ENCODE results near the gene TSPAN9. TPM values are rescaled to one million over a fixed set of nuclear protein-coding genes. Genes with fewer than 3 reads are reported as not detected.

The TSPAN9 gene
- total and polyA plus RNA-seq, 9 of the 15 experiments (the other 6 are each of a cell fraction or from before 2014, with no cell fraction given): 0.23 to 2.1 (median 0.60) TPM; not detected in 2

DNA sequence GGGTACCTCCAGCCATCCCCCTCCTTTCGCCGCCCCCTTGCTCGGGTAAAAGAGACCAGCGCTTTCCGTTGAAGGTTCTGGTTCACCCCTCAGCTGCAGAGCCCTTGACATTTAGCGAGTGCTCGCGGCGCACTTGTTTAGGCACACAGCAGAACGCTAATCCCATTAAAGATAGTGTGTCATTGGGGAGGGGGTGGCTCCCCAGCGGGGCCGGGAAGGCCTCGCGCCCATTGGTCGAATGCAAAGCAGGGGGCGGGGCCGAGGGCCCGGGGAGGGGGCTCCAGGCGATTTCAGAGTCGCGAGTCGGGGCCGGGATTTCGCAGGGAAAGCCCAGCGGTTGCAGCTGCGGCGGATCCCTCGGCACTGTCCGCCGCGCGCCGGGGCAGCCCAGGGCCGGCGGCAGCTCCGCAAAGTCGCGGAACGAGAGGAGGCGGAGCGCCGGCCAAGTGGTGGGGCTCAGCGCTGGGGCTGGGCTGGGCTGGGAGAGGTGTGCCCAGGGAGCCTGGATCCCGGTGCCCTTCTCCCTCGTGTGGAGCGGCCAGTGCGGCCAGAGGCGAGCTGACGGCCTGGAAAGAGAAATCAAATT, 122.9 kb downstream of the TSPAN9 start:
- Histone ChIP-seq H4K20me1 (replicated peaks; ENCODE audit: control insufficient read depth, insufficient read depth, low read length) (peaks cover 13% of the 10 kb centered on the region), H3K36me3 (ENCODE audit: control insufficient read depth, insufficient read depth, low read length) (no peaks in the 10 kb centered on the region), H3K9me3 (replicated peaks; ENCODE audit: control insufficient read depth, insufficient read depth, low read depth, low read length) (no peaks in the 10 kb centered on the region), H2AFZ (ENCODE audit: low read depth, low read length) (no peak overlapping the region), H3K4me1 (replicated peaks in 1 of 2; ENCODE audit: control insufficient read depth in 2 of 2, insufficient read depth in 2 of 2, low read length in 2 of 2) (peaks cover 0 to 5% of the 10 kb centered on the region in 2 experiments; a peak in 1 of 5 replicates), H3K4me2 (ENCODE audit: insufficient read depth, low read length) (no peak overlapping the region), H3K79me2 (ENCODE audit: control insufficient read depth, insufficient read depth, low read length) (no peaks in the 10 kb centered on the region), H3K27ac (ENCODE audit: extremely low read depth, low read depth, low read length) (no peak overlapping the region), H3K27me3 (ENCODE audit: control insufficient read depth in 2 of 2, insufficient read depth in 2 of 2, low read length in 2 of 2) (peaks cover 0 to 9% of the 10 kb centered on the region in 2 experiments; a peak in 1 of 5 replicates), H3K9me1 (ENCODE audit: control insufficient read depth, insufficient read depth, low read length) (no peaks in the 10 kb centered on the region), H3K9ac (ENCODE audit: insufficient read depth in 1 of 2, low read depth in 2 of 2, low read length in 2 of 2) (no peak overlapping the region), H3K4me3 (no peak overlapping the region)
- CTCF ChIA-PET (ENCODE audit: low intra/inter-chr PET ratio): no interaction called here
- FAIRE-seq (no peak), ATAC-seq (no peak), DNase-seq (ENCODE audit: extremely low read depth in 1 of 4, low spot score in 3 of 4) (no peak)
- no TSS peak for BruUV-seq (replicated peaks)
- in situ Hi-C loops (cut with MboI): no loop called here
- intact Hi-C loops (cut with micrococcal nuclease): loop anchor here (5.0 to 10.0 kb wide), 2 partner anchors 63 to 75 kb away; no protein-coding TSS in a partner anchor
- 15% methylated on average over 4 of the region's 49 CpGs for WGBS (ENCODE audit: insufficient coverage, low coverage, missing lambda C conversion rate)
- TF ChIP-seq ZFX (CRISPR knock-in tag; IDR thresholded peaks at IDR 0.05): no peak
- POLR2A ChIA-PET: no interaction called here

DNA sequence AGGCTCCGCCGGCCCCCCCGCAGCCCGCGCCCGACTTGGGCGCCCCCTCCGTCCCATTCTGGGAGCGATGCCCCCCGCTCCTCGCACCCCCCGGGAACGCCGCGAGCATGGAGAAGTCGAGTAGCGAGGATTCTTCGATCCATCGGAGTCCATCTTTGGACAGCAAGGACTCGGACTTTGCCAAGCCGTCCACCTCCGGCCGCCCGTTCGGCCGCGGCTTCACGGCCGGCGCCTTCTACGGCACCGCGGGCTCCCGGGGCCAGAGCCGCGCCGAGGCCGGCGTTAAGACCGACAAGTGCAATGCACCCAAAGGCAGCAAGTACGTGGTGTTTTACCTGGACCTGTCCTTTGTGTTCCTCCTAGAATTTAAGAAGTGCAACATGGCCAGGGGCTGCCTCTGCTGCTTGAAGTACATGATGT, 123.6 kb downstream of the TSPAN9 start:
- intact Hi-C loops (cut with micrococcal nuclease): loop anchor here (5.0 to 10.0 kb wide), 2 partner anchors 64 to 74 kb away; no protein-coding TSS in a partner anchor

More for the DNA sequence above, 123.6 kb downstream of the TSPAN9 start:
- BruUV-seq (replicated peaks): no TSS peak
- Histone ChIP-seq H3K36me3 (ENCODE audit: control insufficient read depth, insufficient read depth, low read length) (no peaks in the 10 kb centered on the region), H3K4me3 (no peak overlapping the region), H3K4me2 (ENCODE audit: insufficient read depth, low read length) (no peak overlapping the region), H3K4me1 (replicated peaks in 1 of 2; ENCODE audit: control insufficient read depth in 2 of 2, insufficient read depth in 2 of 2, low read length in 2 of 2) (peaks cover 0 to 5% of the 10 kb centered on the region in 2 experiments; a peak in 1 of 5 replicates), H2AFZ (ENCODE audit: low read depth, low read length) (no peak overlapping the region), H4K20me1 (replicated peaks; ENCODE audit: control insufficient read depth, insufficient read depth, low read length) (peaks cover 11% of the 10 kb centered on the region), H3K27ac (ENCODE audit: extremely low read depth, low read depth, low read length) (no peak overlapping the region), H3K79me2 (ENCODE audit: control insufficient read depth, insufficient read depth, low read length) (no peaks in the 10 kb centered on the region), H3K9me3 (replicated peaks; ENCODE audit: control insufficient read depth, insufficient read depth, low read depth, low read length) (no peaks in the 10 kb centered on the region), H3K27me3 (ENCODE audit: control insufficient read depth in 2 of 2, insufficient read depth in 2 of 2, low read length in 2 of 2) (peaks cover 0 to 9% of the 10 kb centered on the region in 2 experiments; a peak in 1 of 5 replicates), H3K9me1 (ENCODE audit: control insufficient read depth, insufficient read depth, low read length) (no peaks in the 10 kb centered on the region), H3K9ac (ENCODE audit: insufficient read depth in 1 of 2, low read depth in 2 of 2, low read length in 2 of 2) (no peak overlapping the region)
- TF ChIP-seq ZNF589 (CRISPR knock-in tag; IDR thresholded peaks at IDR 0.05; ENCODE audit: low read depth) (no peak), HDGF (IDR thresholded peaks at IDR 0.05) (no peak), SAFB2 (IDR thresholded peaks at IDR 0.05; ENCODE audit: borderline replicate concordance, low read depth, low read length, severe bottlenecking) (no peak), KLF1 (tag; IDR thresholded peaks at IDR 0.05) (no peak)
- POLR2A ChIA-PET: no interaction called here
- DNase-seq (ENCODE audit: extremely low read depth in 1 of 4, low spot score in 3 of 4) (no peak), FAIRE-seq (no peak), ATAC-seq (no peak)
- in situ Hi-C loops (cut with MboI): no loop called here
- 6% methylated on average over 6 of the region's 41 CpGs for WGBS (ENCODE audit: insufficient coverage, low coverage, missing lambda C conversion rate)
- CTCF ChIA-PET (ENCODE audit: low intra/inter-chr PET ratio): no interaction called here

Measured in K562 (cell line).